Ovary (tissue), 9 donors: ENCODE results near the gene PHYH. TPM values are rescaled to one million over a fixed set of nuclear protein-coding genes. Genes with fewer than 3 reads are reported as not detected.

ENCODE experiments used
- DNase-seq, 5 donors: peaks; one replicate each; pipeline ENCODE4 v3.0.0-alpha.2; 2019 to 2020
- H3K27ac ChIP-seq, 2 donors: fragments of 200-600 bp; one replicate each; pipeline versions ENCODE4 v1.5.1 to v1.8.0; 2019 to 2022
- H3K27me3 ChIP-seq: fragments of 200-600 bp; one replicate; pipeline ENCODE4 v1.8.0; 2022
- H3K36me3 ChIP-seq: fragments of 200-600 bp; sonication (generic); one replicate; pipeline ENCODE4 v1.5.1; 2019
- H3K4me1 ChIP-seq: one replicate; pipeline ENCODE4 v1.8.1; 2013; ENCODE audit warnings: mild to moderate bottlenecking, moderate library complexity; ENCODE audit not compliant: insufficient read depth
- H3K4me3 ChIP-seq: fragments of 200-600 bp; sonication (generic); one replicate; pipeline ENCODE4 v1.5.1; 2017
- H3K9me3 ChIP-seq, 2 donors: fragments of 200-600 bp in 1 of 2; sonication (generic) in 1 of 2; one replicate each; pipeline versions ENCODE4 v1.5.1 to v1.8.1; 2013 to 2019; ENCODE audit warnings: mild to moderate bottlenecking in 1 of 2, moderate library complexity in 1 of 2
- EP300 ChIP-seq: sonication (generic); formaldehyde crosslinking; IDR thresholded peaks from one replicate; pipeline ENCODE4 v1.6.1; 2017; ENCODE audit warnings: antibody characterized with exemption
- POLR2A ChIP-seq: fragments of 450-650 bp; IDR thresholded peaks from one replicate; pipeline ENCODE4 v1.6.1; 2017; ENCODE audit warnings: antibody characterized with exemption, mild to moderate bottlenecking, moderate library complexity
- whole genome bisulfite sequencing, 3 donors: extraction: QIAGEN DNeasy Blood & Tissue Kit in 1 of 3; methylation state at CpG; one replicate each; pipeline versions ENCODE4 v1.1.5 to v1.1.7; 2013 to 2017; 5-methylcytosine and 5-hydroxymethylcytosine counted together
- intact Hi-C, 4 donors: fragments of 100-400 bp; cut with DNase I; formaldehyde crosslinking; loops; one replicate each; pipeline versions ENCODE4 v1.11.0 to v1.15.1; 2022 to 2023
- polyA plus RNA-seq, 2 donors: library from polyadenylated mRNA; stranded (reverse); fragments of 200-250 nt in 1 of 2; fragments of 350-450 nt in 1 of 2; fragmentation: Illumina TruSeq in 1 of 2; extraction: RNeasy Lipid Tissue Mini Kit (QIAGEN cat#74804) in 1 of 2; gene quantifications; one replicate each; pipeline ENCODE4 v1.2.3, GENCODE V29; 2013 to 2014
- total RNA-seq, 7 donors: library from RNA; depleted of rRNA in 2 of 7; stranded (reverse); fragments of >200 nt in 2 of 7; fragmentation: NEBNext Ultra II Directional in 3 of 7; extraction: Animal tissue kit (Norgen Biotek cat#: 25700) in 3 of 7; gene quantifications; one replicate each; pipeline versions ENCODE4 v1.1.0 to v1.2.4, GENCODE V29; 2016 to 2023
- TF ChIP-seq, protein P1 (sequence below), 3 donors: fragments of 450-650 bp in 2 of 3; fragments of 200-600 bp in 1 of 3; IDR thresholded peaks; one replicate each; pipeline versions ENCODE4 v1.5.1 to v1.8.0; 2016 to 2022; ENCODE audit warnings: antibody characterized with exemption in 3 of 3, mild to moderate bottlenecking in 1 of 3
- donor health status: DM: no; HTN: no; CAD: no; lungs with moderate emphysema.
- donor health status: DM: no; HTN: no; CAD: no.
- donor health status: Bipolar disorder and iron deficiency.
- donor health status: DM: yes; HTN: yes; CAD: no.
- donor health status: DM: no; HTN: no; CAD: no.
- donor health status: DM: yes; HTN: yes; CAD: no.

Gene PHYH
- total and polyA plus RNA-seq, 9 donors = 20.0 to 49.7 (median 39.7) TPM

DNA sequence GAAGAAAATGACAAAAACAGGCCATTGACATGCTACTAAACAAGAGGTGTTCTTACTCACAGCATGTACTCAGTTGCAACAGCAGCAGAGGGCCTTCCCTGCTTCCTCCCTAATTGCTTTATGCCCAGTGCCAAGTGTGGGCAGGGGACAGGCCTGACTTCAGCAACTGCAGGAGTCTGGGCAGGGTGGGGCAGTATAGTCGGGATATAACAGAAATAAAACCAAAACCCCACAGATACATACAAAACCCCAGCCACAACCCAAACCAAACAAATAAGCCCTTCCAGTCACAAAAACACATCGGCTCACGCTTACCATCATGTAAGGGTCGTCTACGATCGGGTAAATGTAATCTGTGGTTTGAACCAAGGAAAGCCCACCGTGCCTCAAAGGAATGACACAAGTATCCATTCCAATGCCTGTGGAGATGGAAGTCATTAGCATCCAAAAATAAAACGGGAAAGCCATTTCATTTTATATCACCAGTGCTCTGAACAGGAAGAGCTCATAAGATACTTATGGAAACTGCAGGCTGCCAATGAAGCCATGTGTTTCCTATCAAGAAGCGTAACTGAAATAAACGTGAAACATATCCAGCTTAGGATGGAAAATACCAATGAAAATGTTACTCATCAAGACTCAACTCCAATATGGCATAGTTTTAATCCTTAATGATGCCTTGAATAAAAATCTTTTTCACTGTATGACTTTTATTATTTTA is 38.7 kb upstream of the PHYH start:
- H3K27me3 ChIP-seq = no peaks in the 10 kb centered on the region
- H3K27ac ChIP-seq = no peak overlapping the region
- no peak for DNase-seq
- H3K9me3 ChIP-seq = no peaks in the 10 kb centered on the region
- WGBS, 3 donors = 55 to 63% (median 58%) methylated on average over 10 of the region's 10 CpGs
- no peak for TF ChIP-seq EP300
- no peak for TF ChIP-seq POLR2A
- TF ChIP-seq, protein P1, sequence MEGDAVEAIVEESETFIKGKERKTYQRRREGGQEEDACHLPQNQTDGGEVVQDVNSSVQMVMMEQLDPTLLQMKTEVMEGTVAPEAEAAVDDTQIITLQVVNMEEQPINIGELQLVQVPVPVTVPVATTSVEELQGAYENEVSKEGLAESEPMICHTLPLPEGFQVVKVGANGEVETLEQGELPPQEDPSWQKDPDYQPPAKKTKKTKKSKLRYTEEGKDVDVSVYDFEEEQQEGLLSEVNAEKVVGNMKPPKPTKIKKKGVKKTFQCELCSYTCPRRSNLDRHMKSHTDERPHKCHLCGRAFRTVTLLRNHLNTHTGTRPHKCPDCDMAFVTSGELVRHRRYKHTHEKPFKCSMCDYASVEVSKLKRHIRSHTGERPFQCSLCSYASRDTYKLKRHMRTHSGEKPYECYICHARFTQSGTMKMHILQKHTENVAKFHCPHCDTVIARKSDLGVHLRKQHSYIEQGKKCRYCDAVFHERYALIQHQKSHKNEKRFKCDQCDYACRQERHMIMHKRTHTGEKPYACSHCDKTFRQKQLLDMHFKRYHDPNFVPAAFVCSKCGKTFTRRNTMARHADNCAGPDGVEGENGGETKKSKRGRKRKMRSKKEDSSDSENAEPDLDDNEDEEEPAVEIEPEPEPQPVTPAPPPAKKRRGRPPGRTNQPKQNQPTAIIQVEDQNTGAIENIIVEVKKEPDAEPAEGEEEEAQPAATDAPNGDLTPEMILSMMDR (IDR thresholded peaks at IDR 0.05) = no peak
- no peak overlapping the region for H3K4me3 ChIP-seq
- H3K36me3 ChIP-seq = no peaks in the 10 kb centered on the region
- intact Hi-C loops = no loop called here
- no peaks in the 10 kb centered on the region for H3K4me1 ChIP-seq

- Histone ChIP-seq H3K36me3 (no peaks in the 10 kb centered on the region), H3K27ac (no peak overlapping the region), H3K9me3 (no peaks in the 10 kb centered on the region), H3K27me3 (no peaks in the 10 kb centered on the region), H3K4me1 (no peaks in the 10 kb centered on the region), H3K4me3 (no peak overlapping the region)
- WGBS, 3 donors = 85 to 89% (median 86%) methylated on average over 6 of the region's 6 CpGs
- no peak for DNase-seq
- no peak for TF ChIP-seq POLR2A
- no peak for TF ChIP-seq EP300
- TF ChIP-seq, protein P1 (IDR thresholded peaks at IDR 0.05) = no peak
- intact Hi-C loops = no loop called here
Observed at GRCh38 chr10:13337827-13338196, 37.9 kb upstream of the PHYH start.

GRCh38 chr10:13337128-13337826 is 37.4 kb upstream of the PHYH start:
- DNase-seq = no peak
- no peaks in the 10 kb centered on the region for H3K4me1 ChIP-seq
- intact Hi-C loops = no loop called here
- no peak overlapping the region for H3K27ac ChIP-seq
- 81 to 84% (median 82%) methylated on average over 4 of the region's 4 CpGs for WGBS, 3 donors
- no peak for TF ChIP-seq EP300
- TF ChIP-seq POLR2A = no peak
- TF ChIP-seq, protein P1 (IDR thresholded peaks at IDR 0.05) = no peak
- H3K9me3 ChIP-seq = no peaks in the 10 kb centered on the region
- no peaks in the 10 kb centered on the region for H3K27me3 ChIP-seq
- no peaks in the 10 kb centered on the region for H3K36me3 ChIP-seq
- no peak overlapping the region for H3K4me3 ChIP-seq

- intact Hi-C loops = no loop called here
- no peak for TF ChIP-seq EP300
- TF ChIP-seq POLR2A = no peak
- TF ChIP-seq, protein P1 (IDR thresholded peaks at IDR 0.05) = no peak
- H3K27me3 ChIP-seq = no peaks in the 10 kb centered on the region
- no peak overlapping the region for H3K4me3 ChIP-seq
- no peak for DNase-seq
- H3K4me1 ChIP-seq = no peaks in the 10 kb centered on the region
- H3K27ac ChIP-seq = no peak overlapping the region
- H3K9me3 ChIP-seq = no peaks in the 10 kb centered on the region
- H3K36me3 ChIP-seq = no peaks in the 10 kb centered on the region
- WGBS, 3 donors = 95% methylated on average over 9 of the region's 9 CpGs
Observed at GRCh38 chr10:13335881-13336280, 36.0 kb upstream of the PHYH start.
